Memory B cell (primary cell): ENCODE measurements around the gene LRMDA.
A peak's percentile ranks its signal among the peaks of the same experiment; 100 is the strongest.

Experiments used
- ATAC-seq: fragments of 150-1000 bp; cut with Tn5 transposase; 2 replicates; pipeline ENCODE4 v1.10.0; 2021; ENCODE audit warnings: low read depth, mild to moderate bottlenecking, moderate library complexity
- DNase-seq, 2 donors: peaks; one replicate each; pipeline ENCODE4 v3.0.0; 2022; ENCODE audit warnings: low spot score in 2 of 2
- H3K27ac Mint-ChIP-seq: one replicate; pipeline ENCODE4 v1.8.0; 2022; ENCODE audit warnings: mild to moderate bottlenecking, moderate library complexity, mixed read lengths
- H3K27me3 Mint-ChIP-seq: one replicate; pipeline ENCODE4 v1.8.0; 2022; ENCODE audit warnings: mixed read lengths
- H3K36me3 Mint-ChIP-seq: one replicate; pipeline ENCODE4 v1.8.0; 2022; ENCODE audit warnings: mild to moderate bottlenecking, mixed read lengths
- H3K4me1 Mint-ChIP-seq: one replicate; pipeline ENCODE4 v1.8.0; 2022; ENCODE audit warnings: mixed read lengths
- H3K4me3 Mint-ChIP-seq: one replicate; pipeline ENCODE4 v1.8.0; 2022; ENCODE audit warnings: mild to moderate bottlenecking, moderate library complexity, mixed read lengths
- H3K9me3 Mint-ChIP-seq: one replicate; pipeline ENCODE4 v1.8.0; 2022; ENCODE audit warnings: mixed read lengths

The LRMDA gene

DNA sequence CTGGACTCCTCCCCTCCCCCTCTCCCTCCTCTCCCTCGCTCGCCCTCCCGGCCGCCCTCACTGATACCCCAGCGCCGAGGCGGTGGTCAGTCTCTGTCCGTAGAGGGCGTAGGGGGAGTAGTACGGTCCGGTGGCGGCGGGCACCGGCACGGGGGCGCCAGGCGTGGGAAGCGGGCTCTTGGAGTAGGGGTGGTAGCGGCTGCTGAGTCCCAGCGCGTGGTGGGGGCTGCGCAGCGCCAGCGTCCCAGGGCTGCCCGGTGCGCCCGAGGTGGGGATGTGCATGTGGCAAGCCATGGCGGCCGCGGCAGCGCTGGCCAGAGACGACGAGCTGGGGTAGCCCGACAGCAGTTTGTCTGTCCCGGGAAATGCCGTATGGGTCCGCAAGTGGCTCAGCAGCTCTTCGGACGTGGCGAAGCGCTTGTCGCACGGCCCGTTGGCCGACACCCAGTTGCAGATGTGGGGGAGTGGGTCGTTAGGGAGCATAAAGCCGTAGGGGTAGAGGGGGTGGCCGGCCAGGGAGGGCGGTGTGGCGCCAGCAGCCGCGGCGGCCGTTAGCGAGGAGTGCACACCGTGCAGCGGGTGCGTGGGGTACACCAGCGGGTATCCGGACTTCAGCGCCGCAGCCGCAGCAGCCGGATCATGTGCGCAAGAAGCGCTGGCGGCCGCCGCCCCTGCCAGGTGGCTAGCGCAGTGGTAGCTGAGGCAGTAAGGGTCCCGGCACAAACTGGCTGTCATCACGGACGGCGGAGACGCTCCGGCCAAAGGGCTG lies 32.5 kb upstream of the LRMDA start:
- ATAC-seq (no peak), DNase-seq (no peak)
- Mint-ChIP-seq H3K36me3 (peaks cover 2% of the 10 kb centered on the region), H3K9me3 (no peaks in the 10 kb centered on the region), H3K4me3 (peak overlapping the region; percentile 58), H3K27me3 (peaks cover 31% of the 10 kb centered on the region), H3K4me1 (peaks cover 13% of the 10 kb centered on the region), H3K27ac (no peak overlapping the region)

- no peak overlapping the region for H3K27ac Mint-ChIP-seq
- DNase-seq, result peak in 1 of 2 donors; percentile 33
- peak overlapping the region; percentile 80 for H3K4me3 Mint-ChIP-seq
- H3K9me3 Mint-ChIP-seq, result no peaks in the 10 kb centered on the region
- peaks cover 16% of the 10 kb centered on the region for H3K4me1 Mint-ChIP-seq
- H3K27me3 Mint-ChIP-seq, result peaks cover 26% of the 10 kb centered on the region
- peaks cover 2% of the 10 kb centered on the region for H3K36me3 Mint-ChIP-seq
- no peak for ATAC-seq
Measured at GRCh38 chr10:75399461-75400162, 31.8 kb upstream of the LRMDA start.

GRCh38 chr10:75400163-75400770 lies 31.2 kb upstream of the LRMDA start:
- H3K9me3 Mint-ChIP-seq, result no peaks in the 10 kb centered on the region
- DNase-seq (no peak), ATAC-seq (no peak)
- peak overlapping the region; percentile 80 for H3K4me3 Mint-ChIP-seq
- peaks cover 21% of the 10 kb centered on the region for H3K27me3 Mint-ChIP-seq
- no peak overlapping the region for H3K27ac Mint-ChIP-seq
- peaks cover 2% of the 10 kb centered on the region for H3K36me3 Mint-ChIP-seq
- peaks cover 11% of the 10 kb centered on the region for H3K4me1 Mint-ChIP-seq

DNA sequence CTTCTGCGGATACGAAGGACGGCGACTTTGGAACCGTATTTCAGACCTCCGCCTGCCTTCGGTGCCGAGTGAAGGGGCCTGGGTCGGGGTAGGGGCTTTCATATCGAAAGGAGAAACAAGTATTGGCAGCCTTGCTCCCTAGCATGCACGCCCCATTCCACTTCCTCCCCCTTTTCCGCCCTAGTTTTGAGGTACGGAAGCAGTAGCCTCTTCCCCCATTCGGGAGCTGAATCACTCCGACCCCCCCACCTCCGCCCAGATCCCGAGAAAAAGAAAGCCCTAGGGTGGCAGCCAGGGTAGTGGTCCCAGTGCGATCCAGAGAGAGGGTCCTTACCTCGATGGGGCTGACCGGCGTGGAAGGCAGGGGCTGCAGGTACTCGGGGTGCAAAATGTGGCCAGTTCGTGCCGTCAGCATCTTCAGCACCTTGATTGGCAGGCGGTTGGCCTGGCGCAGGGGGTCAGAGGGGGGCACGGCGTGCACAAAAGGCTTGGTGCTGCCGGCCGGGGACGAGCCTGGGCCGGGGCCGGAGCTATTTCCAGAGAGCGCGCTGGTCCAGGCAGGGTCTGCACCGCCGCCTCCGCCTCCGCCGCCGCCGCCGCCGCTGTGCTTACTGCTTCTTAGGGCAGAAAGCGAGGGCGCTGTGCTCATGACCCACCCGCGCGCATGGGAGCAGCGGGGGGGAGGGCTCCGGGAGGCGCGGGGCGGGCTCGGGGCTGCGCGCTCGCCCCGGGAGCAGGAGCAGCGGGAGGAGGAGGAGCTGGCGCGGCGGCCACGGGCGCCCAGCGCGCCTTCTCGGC lies 30.5 kb upstream of the LRMDA start:
- Mint-ChIP-seq H3K27me3 (peaks cover 26% of the 10 kb centered on the region), H3K9me3 (peaks cover 2% of the 10 kb centered on the region), H3K4me3 (peak overlapping the region; percentile 80), H3K27ac (no peak overlapping the region), H3K4me1 (peaks cover 11% of the 10 kb centered on the region), H3K36me3 (peaks cover 4% of the 10 kb centered on the region)
- ATAC-seq (no peak), DNase-seq (no peak)

DNA sequence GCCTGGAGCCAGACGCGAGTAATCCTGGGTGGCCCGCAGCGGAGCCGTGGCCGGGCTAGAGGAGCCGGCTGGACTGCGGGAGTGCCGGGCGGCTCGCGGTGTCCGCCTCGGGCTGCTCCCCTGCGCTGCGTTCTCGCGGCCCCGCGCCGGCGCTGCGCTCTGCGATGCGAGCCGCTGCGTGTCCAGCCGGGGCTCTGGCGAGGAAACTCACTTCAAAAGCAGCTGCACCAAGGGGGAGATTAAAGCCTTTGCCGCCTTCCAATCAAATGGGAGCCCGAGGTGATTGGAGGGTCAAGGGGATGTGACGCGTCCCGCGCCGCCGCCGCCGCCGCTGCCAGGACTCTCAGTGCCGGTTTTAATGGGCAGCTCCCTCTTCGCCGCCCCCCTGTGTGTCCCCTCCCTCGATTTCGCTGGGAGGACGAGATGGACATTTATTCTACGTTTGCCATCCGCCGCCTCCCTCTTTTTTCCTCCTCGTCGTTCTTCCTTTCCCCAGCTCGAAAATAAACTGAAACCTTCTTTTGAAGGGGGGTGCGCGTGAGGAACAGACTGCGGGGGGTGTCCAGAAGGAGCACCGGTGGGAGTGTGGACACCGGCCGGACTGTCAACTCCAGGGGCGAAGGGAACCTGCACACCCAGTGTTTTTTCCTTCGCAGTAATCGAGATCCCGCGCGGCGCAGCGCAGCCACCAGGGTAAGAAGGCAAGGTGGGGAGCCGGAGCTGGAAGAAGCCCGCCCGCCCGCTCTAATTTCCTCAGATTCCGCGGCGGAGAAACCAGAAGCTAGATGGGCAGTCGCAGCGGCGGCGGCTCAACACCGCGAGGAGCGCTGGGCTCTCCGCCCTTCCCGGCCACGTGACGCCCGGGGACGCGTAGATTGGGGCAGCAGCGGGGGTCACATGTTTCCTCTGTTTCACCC lies 29.6 kb upstream of the LRMDA start, which contains the start of gene ZNF503:
TSS of gene ZNF503 (minus strand) at position 196 of the 917 bp plus-strand sequence. CDS start 345 bp downstream, outside the sequence.
- ATAC-seq (peak; percentile 48), DNase-seq (no peak)
- no peak within 1 kb of the TSS for H3K27ac Mint-ChIP-seq
- peaks cover 26% of the 10 kb centered on the region for H3K27me3 Mint-ChIP-seq
- peaks cover 2% of the 10 kb centered on the region for H3K9me3 Mint-ChIP-seq
- H3K36me3 Mint-ChIP-seq, result peaks cover 4% of the 10 kb centered on the region
- peaks cover 11% of the 10 kb centered on the region for H3K4me1 Mint-ChIP-seq
- peak within 1 kb of the TSS; percentile 86 for H3K4me3 Mint-ChIP-seq

GRCh38 chr10:75402486-75403143 lies 28.8 kb upstream of the LRMDA start:
- Mint-ChIP-seq H3K27ac (no peak overlapping the region), H3K4me1 (peaks cover 11% of the 10 kb centered on the region), H3K27me3 (peaks cover 26% of the 10 kb centered on the region), H3K9me3 (peaks cover 2% of the 10 kb centered on the region), H3K4me3 (peak overlapping the region; percentile 86), H3K36me3 (peaks cover 4% of the 10 kb centered on the region)
- no peak for ATAC-seq
- DNase-seq, result no peak

GRCh38 chr10:75403144-75403938 lies 28.1 kb upstream of the LRMDA start:
- Mint-ChIP-seq H3K27me3 (peaks cover 26% of the 10 kb centered on the region), H3K36me3 (peaks cover 4% of the 10 kb centered on the region), H3K9me3 (peaks cover 2% of the 10 kb centered on the region), H3K4me1 (peaks cover 11% of the 10 kb centered on the region), H3K27ac (no peak overlapping the region), H3K4me3 (peak overlapping the region; percentile 86)
- ATAC-seq (no peak), DNase-seq (no peak)

DNA sequence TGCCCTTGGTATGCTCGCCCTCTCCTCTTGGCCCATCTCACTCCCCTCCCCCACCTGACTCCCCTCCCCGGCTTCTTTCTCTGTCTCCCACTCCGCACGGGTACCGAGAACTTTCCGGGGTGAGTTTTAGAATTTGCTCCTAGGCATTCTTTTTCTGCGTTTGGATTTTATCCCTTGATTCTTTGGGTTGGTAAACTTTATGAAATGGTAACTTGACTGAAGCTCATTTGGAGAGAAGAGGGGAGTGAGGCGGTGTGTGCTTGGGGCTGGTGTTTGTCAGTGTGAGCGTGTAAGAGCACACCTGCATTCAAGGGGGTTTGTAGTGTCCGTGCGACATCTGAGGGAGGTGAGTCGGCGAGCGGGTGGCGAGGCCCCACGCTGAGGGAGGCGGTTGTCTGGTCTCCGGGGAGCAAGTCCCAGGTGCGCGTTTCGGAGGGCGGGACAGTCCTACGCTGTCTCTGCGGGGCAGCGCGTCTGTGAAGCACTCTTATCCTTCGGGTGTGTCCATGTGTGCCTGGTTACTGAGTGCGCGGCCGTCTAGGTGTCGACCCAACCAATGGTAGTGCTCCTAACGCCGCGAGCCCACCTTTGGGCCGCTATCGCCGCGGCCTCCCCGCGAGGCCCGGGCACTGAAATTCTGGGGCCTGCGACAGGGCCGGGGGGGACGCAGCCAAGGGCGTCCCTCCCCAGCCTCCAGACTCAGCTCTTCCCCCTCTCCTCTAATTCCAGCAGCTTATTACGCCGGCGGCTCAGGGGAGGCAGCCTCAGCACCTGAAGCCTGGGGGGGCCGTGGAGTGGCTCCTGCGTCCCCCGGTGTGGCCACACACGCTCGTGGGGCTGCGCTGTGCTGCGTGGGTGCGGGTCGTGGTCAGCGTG lies 27.2 kb upstream of the LRMDA start:
- peaks cover 25% of the 10 kb centered on the region for H3K27me3 Mint-ChIP-seq
- peaks cover 11% of the 10 kb centered on the region for H3K4me1 Mint-ChIP-seq
- DNase-seq, result no peak
- no peak overlapping the region for H3K27ac Mint-ChIP-seq
- ATAC-seq, result no peak
- no peak overlapping the region for H3K4me3 Mint-ChIP-seq
- peaks cover 2% of the 10 kb centered on the region for H3K9me3 Mint-ChIP-seq
- peaks cover 4% of the 10 kb centered on the region for H3K36me3 Mint-ChIP-seq

DNA sequence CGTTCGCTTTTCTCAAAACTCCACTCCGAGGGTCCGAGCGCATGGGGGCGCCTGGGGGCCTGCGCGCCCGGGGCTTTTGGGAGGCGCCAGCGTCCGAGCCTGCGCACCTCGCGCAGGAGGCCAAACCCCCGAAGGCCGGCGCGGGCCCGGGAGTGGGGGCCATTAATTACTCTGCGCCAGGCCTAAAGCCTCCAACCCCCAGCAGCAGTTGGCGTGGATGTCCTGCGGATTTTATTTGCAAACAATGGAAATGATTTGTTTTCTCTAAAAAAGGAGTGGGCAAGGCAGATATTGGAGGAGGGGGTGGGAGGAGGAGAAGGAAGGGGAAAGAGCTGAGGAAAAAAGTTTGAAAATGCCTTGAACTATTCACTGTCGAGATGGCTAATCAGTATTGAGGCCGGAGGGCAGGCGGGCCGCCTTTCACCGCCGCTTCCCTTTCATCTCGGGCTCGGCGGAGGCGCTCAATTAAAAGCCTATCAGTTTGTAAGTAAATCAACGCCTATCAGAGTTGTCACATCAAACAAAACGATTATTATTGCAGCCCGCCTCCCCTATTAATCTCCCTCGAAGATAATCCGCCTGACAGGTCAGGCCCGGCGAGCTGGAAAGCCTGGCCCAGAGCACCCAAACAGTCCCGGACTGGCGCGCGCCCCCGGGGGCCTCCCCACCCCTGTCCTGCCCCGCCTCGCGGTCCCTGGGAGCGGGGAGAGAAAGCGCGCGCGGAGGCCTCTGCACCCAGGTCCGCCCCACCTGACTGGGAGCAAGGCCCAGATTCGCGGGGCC lies 26.4 kb upstream of the LRMDA start:
- Mint-ChIP-seq H3K4me3 (no peak overlapping the region), H3K27ac (no peak overlapping the region), H3K27me3 (peaks cover 26% of the 10 kb centered on the region), H3K4me1 (peaks cover 11% of the 10 kb centered on the region), H3K36me3 (peaks cover 4% of the 10 kb centered on the region), H3K9me3 (peaks cover 2% of the 10 kb centered on the region)
- ATAC-seq, result no peak
- DNase-seq, result no peak

- Mint-ChIP-seq H3K36me3 (peaks cover 4% of the 10 kb centered on the region), H3K9me3 (peaks cover 2% of the 10 kb centered on the region), H3K4me1 (peaks cover 10% of the 10 kb centered on the region), H3K27ac (no peak overlapping the region), H3K27me3 (peaks cover 25% of the 10 kb centered on the region), H3K4me3 (no peak overlapping the region)
- ATAC-seq, result no peak
- DNase-seq, result no peak
Measured at GRCh38 chr10:75405598-75406461, 25.6 kb upstream of the LRMDA start.
